Activated naive CD4-positive, alpha-beta T cell treated with anti-CD3 and anti-CD28 coated beads, Interleukin-2, amount 50 U/mL, for 24 hours (primary cell): Measurements from ENCODE around the gene EEIG1.

Source experiments
- H3K27ac Mint-ChIP-seq: one replicate; pipeline ENCODE4 v1.8.0; 2021; ENCODE audit warnings: mild to moderate bottlenecking, mixed read lengths
- H3K27me3 Mint-ChIP-seq: one replicate; pipeline ENCODE4 v1.8.0; 2021; ENCODE audit warnings: mixed read lengths
- H3K36me3 Mint-ChIP-seq: one replicate; pipeline ENCODE4 v1.8.0; 2021; ENCODE audit warnings: mixed read lengths
- H3K4me1 Mint-ChIP-seq: one replicate; pipeline ENCODE4 v1.8.0; 2021; ENCODE audit warnings: mixed read lengths
- H3K4me3 Mint-ChIP-seq: one replicate; pipeline ENCODE4 v1.8.0; 2021; ENCODE audit warnings: mild to moderate bottlenecking, mixed read lengths
- H3K9me3 Mint-ChIP-seq: one replicate; pipeline ENCODE4 v1.8.0; 2021; ENCODE audit warnings: mixed read lengths

EEIG1 gene

DNA sequence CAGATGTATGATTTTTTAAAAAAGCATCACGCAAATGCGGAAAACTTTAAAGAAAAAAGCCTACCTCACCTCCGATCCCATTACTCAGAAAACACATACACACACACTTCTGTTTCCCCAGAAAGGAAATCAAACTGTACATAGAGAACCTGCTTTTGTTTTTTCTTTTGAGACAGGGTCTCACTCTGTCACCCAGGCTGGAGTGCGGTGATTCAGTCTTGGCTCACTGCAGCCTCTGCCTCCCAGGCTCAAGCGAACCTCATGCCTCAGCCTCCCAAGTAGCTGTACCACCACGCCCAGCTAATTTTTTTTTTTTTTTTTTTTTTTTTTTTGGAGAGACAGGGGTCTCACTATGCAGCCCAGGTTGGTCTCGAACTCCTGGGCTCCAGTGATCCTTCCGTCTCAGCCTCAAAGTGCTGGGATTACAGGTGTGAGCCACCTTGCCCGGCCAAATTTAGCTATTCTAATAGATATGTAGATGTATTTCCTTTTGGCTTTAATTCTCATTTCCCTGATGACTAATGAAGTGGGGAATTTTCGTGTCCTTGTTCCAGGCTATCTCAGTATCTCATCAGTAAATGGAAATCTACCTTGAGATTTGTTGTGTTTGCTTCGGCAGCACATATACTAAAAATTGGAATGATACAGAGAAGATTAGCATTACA, 25.7 kb upstream of the EEIG1 start:
- Mint-ChIP-seq H3K36me3 (peaks cover 3% of the 10 kb centered on the region), H3K9me3 (no peaks in the 10 kb centered on the region), H3K27me3 (no peaks in the 10 kb centered on the region), H3K27ac (peak overlapping the region; percentile 95), H3K4me3 (peak overlapping the region; percentile 45), H3K4me1 (peaks cover 76% of the 10 kb centered on the region)

- H3K9me3 Mint-ChIP-seq: no peaks in the 10 kb centered on the region
- peaks cover 3% of the 10 kb centered on the region for H3K36me3 Mint-ChIP-seq
- H3K4me1 Mint-ChIP-seq: peaks cover 73% of the 10 kb centered on the region
- no peaks in the 10 kb centered on the region for H3K27me3 Mint-ChIP-seq
- peak overlapping the region; percentile 57 for H3K4me3 Mint-ChIP-seq
- H3K27ac Mint-ChIP-seq: peak overlapping the region; percentile 82
These were observed 25.1 kb upstream of the EEIG1 start for GRCh38 chr9:128005923-128006322.

- peaks cover 65% of the 10 kb centered on the region for H3K4me1 Mint-ChIP-seq
- H3K4me3 Mint-ChIP-seq: no peak overlapping the region
- H3K27ac Mint-ChIP-seq: no peak overlapping the region
- peaks cover 3% of the 10 kb centered on the region for H3K36me3 Mint-ChIP-seq
- no peaks in the 10 kb centered on the region for H3K9me3 Mint-ChIP-seq
- no peaks in the 10 kb centered on the region for H3K27me3 Mint-ChIP-seq
These were observed 23.3 kb upstream of the EEIG1 start for GRCh38 chr9:128003966-128004604.

- Mint-ChIP-seq H3K4me3 (no peak overlapping the region), H3K9me3 (no peaks in the 10 kb centered on the region), H3K27ac (peak overlapping the region; percentile 89), H3K36me3 (peaks cover under 1% of the 10 kb centered on the region), H3K4me1 (peaks cover 54% of the 10 kb centered on the region), H3K27me3 (no peaks in the 10 kb centered on the region)
These were observed 22.2 kb upstream of the EEIG1 start for GRCh38 chr9:128002959-128003358.

- H3K4me3 Mint-ChIP-seq: no peak overlapping the region
- H3K4me1 Mint-ChIP-seq: peaks cover 44% of the 10 kb centered on the region
- H3K27me3 Mint-ChIP-seq: no peaks in the 10 kb centered on the region
- no peak overlapping the region for H3K27ac Mint-ChIP-seq
- H3K36me3 Mint-ChIP-seq: no peaks in the 10 kb centered on the region
- H3K9me3 Mint-ChIP-seq: no peaks in the 10 kb centered on the region
These were observed 21.1 kb upstream of the EEIG1 start for GRCh38 chr9:128001779-128002298.

DNA sequence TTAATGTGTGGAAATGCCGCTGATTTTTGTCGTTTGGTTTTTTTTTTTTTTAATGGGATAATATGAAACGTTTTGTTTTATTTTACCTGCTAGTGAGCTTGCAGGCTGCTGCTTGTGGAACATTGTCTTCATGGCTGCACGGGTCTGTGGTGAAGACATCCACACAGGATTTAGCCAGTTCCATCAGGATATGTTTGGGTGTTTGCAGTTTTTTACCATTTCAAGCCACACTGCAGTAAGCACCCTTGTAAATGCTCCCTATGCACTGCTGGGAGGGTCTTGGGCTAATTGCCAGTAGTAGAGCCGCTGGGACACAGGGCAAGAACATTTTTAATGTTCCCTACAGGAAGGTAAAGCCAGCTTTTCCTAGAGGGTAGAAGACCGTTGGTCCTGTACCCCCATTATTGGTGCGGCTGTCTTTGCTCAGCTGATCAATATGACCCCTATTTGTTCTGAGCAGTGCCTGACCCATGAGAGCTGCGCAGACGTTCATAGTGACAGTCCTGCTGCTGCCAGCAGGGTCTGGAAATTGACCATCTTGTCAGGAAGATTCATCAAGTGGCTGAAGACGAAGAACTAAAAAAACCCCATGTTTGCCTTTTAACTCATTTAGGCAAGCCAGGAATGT, 20.5 kb upstream of the EEIG1 start:
- H3K36me3 Mint-ChIP-seq: no peaks in the 10 kb centered on the region
- peaks cover 39% of the 10 kb centered on the region for H3K4me1 Mint-ChIP-seq
- no peak overlapping the region for H3K27ac Mint-ChIP-seq
- H3K9me3 Mint-ChIP-seq: no peaks in the 10 kb centered on the region
- H3K27me3 Mint-ChIP-seq: no peaks in the 10 kb centered on the region
- no peak overlapping the region for H3K4me3 Mint-ChIP-seq

GRCh38 chr9:127999461-127999860, 18.7 kb upstream of the EEIG1 start:
- H3K4me3 Mint-ChIP-seq: peak overlapping the region; percentile 23
- no peaks in the 10 kb centered on the region for H3K36me3 Mint-ChIP-seq
- H3K27me3 Mint-ChIP-seq: no peaks in the 10 kb centered on the region
- no peak overlapping the region for H3K27ac Mint-ChIP-seq
- no peaks in the 10 kb centered on the region for H3K9me3 Mint-ChIP-seq
- H3K4me1 Mint-ChIP-seq: peaks cover 28% of the 10 kb centered on the region

GRCh38 chr9:127993721-127994120, 12.9 kb upstream of the EEIG1 start:
- Mint-ChIP-seq H3K4me3 (no peak overlapping the region), H3K9me3 (no peaks in the 10 kb centered on the region), H3K27me3 (no peaks in the 10 kb centered on the region), H3K4me1 (peaks cover 40% of the 10 kb centered on the region), H3K36me3 (no peaks in the 10 kb centered on the region), H3K27ac (no peak overlapping the region)

GRCh38 chr9:127991757-127992274, 11.0 kb upstream of the EEIG1 start:
- no peaks in the 10 kb centered on the region for H3K27me3 Mint-ChIP-seq
- H3K27ac Mint-ChIP-seq: peak overlapping the region; percentile 55
- peaks cover 47% of the 10 kb centered on the region for H3K4me1 Mint-ChIP-seq
- H3K36me3 Mint-ChIP-seq: no peaks in the 10 kb centered on the region
- no peaks in the 10 kb centered on the region for H3K9me3 Mint-ChIP-seq
- H3K4me3 Mint-ChIP-seq: no peak overlapping the region

GRCh38 chr9:127991017-127991756, 10.4 kb upstream of the EEIG1 start:
- H3K27me3 Mint-ChIP-seq: no peaks in the 10 kb centered on the region
- no peak overlapping the region for H3K4me3 Mint-ChIP-seq
- H3K9me3 Mint-ChIP-seq: no peaks in the 10 kb centered on the region
- peaks cover 50% of the 10 kb centered on the region for H3K4me1 Mint-ChIP-seq
- peak overlapping the region; percentile 55 for H3K27ac Mint-ChIP-seq
- no peaks in the 10 kb centered on the region for H3K36me3 Mint-ChIP-seq

DNA sequence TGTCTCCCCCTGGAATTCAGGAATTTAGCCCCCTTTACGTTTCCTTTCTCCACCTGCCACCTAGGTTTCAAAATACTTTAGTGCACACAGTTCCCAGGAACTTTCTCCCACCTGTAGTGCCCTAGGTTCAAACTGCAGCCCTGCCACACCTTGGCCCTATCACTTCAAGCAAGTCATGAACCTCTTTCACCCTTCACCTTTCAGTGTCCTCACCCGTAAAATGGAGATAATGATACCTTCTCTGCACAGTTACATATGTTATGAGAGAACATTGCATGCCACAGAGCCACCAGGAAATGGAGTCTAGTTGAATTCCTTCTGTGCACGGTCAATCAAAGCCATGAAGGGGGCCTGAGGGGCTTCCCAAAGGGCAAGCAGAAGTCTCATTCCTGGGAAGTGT, 9.8 kb upstream of the EEIG1 start:
- Mint-ChIP-seq H3K4me3 (no peak overlapping the region), H3K9me3 (no peaks in the 10 kb centered on the region), H3K27ac (peak overlapping the region; percentile 55), H3K27me3 (no peaks in the 10 kb centered on the region), H3K4me1 (peaks cover 48% of the 10 kb centered on the region), H3K36me3 (no peaks in the 10 kb centered on the region)

DNA sequence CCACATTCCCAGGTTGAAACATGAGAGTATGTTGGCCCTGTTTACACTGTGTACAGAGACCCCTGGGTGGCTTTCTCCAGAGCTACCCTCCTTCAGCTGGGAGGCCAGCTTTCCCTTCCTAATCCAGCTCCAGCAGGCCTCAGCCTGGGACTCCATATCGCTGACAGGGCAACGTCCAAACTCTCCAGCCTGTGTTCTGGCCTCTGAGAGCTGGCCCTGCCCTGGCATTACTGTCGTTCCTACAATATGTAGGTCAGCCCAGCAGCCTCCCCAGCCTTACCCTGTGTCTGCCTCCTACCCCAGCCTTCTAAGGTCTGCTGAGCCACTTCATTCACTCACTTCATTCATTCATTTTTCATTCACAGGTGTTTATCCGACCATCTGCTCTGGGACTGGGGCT, 8.3 kb upstream of the EEIG1 start:
- Mint-ChIP-seq H3K4me1 (peaks cover 54% of the 10 kb centered on the region), H3K4me3 (no peak overlapping the region), H3K36me3 (no peaks in the 10 kb centered on the region), H3K9me3 (no peaks in the 10 kb centered on the region), H3K27ac (no peak overlapping the region), H3K27me3 (no peaks in the 10 kb centered on the region)

- Mint-ChIP-seq H3K4me3 (no peak overlapping the region), H3K27me3 (no peaks in the 10 kb centered on the region), H3K9me3 (no peaks in the 10 kb centered on the region), H3K27ac (peak overlapping the region; percentile 2), H3K4me1 (peaks cover 61% of the 10 kb centered on the region), H3K36me3 (no peaks in the 10 kb centered on the region)
These were observed 6.4 kb upstream of the EEIG1 start for GRCh38 chr9:127987103-127987614.

- H3K27ac Mint-ChIP-seq: peak overlapping the region; percentile 85
- no peaks in the 10 kb centered on the region for H3K9me3 Mint-ChIP-seq
- H3K4me3 Mint-ChIP-seq: no peak overlapping the region
- no peaks in the 10 kb centered on the region for H3K27me3 Mint-ChIP-seq
- peaks cover 54% of the 10 kb centered on the region for H3K4me1 Mint-ChIP-seq
- H3K36me3 Mint-ChIP-seq: no peaks in the 10 kb centered on the region
These were observed 4.2 kb upstream of the EEIG1 start for GRCh38 chr9:127985011-127985410.

- Mint-ChIP-seq H3K4me1 (peaks cover 48% of the 10 kb centered on the region), H3K9me3 (no peaks in the 10 kb centered on the region), H3K36me3 (peaks cover 2% of the 10 kb centered on the region), H3K4me3 (peak overlapping the region; percentile 57), H3K27ac (peak overlapping the region; percentile 97), H3K27me3 (no peaks in the 10 kb centered on the region)
These were observed 3.1 kb upstream of the EEIG1 start for GRCh38 chr9:127983847-127984289.
